Keratinocyte (primary cell): ENCODE results near the gene PRKCZ.

Experiments
- CTCF ChIP-seq, 3 experiments: IDR thresholded peaks in 1 of 3; conservative IDR thresholded peaks in 1 of 3; optimal IDR thresholded peaks in 1 of 3; 2 replicates in 2 of 3; 3 replicates in 1 of 3; pipeline versions ENCODE3 to v1.5.1; 2011; ENCODE audit warnings: low read length in 3 of 3, mild to moderate bottlenecking in 3 of 3, moderate library complexity in 2 of 3, control low read depth in 1 of 3, inconsistent platforms in 1 of 3; ENCODE audit not compliant: insufficient read depth in 2 of 3; ENCODE audit errors: extremely low read depth in 1 of 3
- EZH2 ChIP-seq: IDR thresholded peaks from one replicate; pipeline ENCODE4 v1.6.1; 2012; ENCODE audit warnings: inconsistent platforms, mild to moderate bottlenecking, low read length, moderate library complexity

- no peak for TF ChIP-seq CTCF (optimal IDR thresholded peaks at IDR 0.05 in 1 of 3, IDR thresholded peaks at IDR 0.05 in 1 of 3, conservative IDR thresholded peaks at IDR 0.05 in 1 of 3; ENCODE audit: extremely low read depth in 1 of 3, insufficient read depth in 2 of 3, low read length in 3 of 3)
- no peak for TF ChIP-seq EZH2
Observed at GRCh38 chr1:2194319-2194897, 144.2 kb downstream of the PRKCZ start, which contains the start of gene FAAP20.
